Measurements from ENCODE around the gene FBXW7.

Gene FBXW7

GRCh38 chr4:152510349-152511147 is 25.3 kb downstream of the FBXW7 start:
- no peak for DNase-seq (ENCODE audit: low spot score)

GRCh38 chr4:152509595-152510225 is 26.2 kb downstream of the FBXW7 start:
- DNase-seq (ENCODE audit: low spot score) = no peak

- no peak for DNase-seq (ENCODE audit: low spot score)
These were observed 27.1 kb downstream of the FBXW7 start for GRCh38 chr4:152508818-152509217.

GRCh38 chr4:152508386-152508785 is 27.5 kb downstream of the FBXW7 start:
- DNase-seq (ENCODE audit: low spot score) = no peak

- DNase-seq (ENCODE audit: low spot score) = no peak
These were observed 32.1 kb downstream of the FBXW7 start for GRCh38 chr4:152503653-152504290.

GRCh38 chr4:152501846-152502536 is 33.9 kb downstream of the FBXW7 start:
- no peak for DNase-seq (ENCODE audit: low spot score)

GRCh38 chr4:152500800-152501434 is 35.0 kb downstream of the FBXW7 start:
- DNase-seq (ENCODE audit: low spot score) = peak; percentile 54

GRCh38 chr4:152500275-152500674 is 35.6 kb downstream of the FBXW7 start:
- DNase-seq (ENCODE audit: low spot score) = no peak

- no peak for DNase-seq (ENCODE audit: low spot score)
These were observed 36.5 kb downstream of the FBXW7 start for GRCh38 chr4:152499344-152499743.

GRCh38 chr4:152494020-152494419 is 41.9 kb downstream of the FBXW7 start:
- no peak for DNase-seq (ENCODE audit: low spot score)

- DNase-seq (ENCODE audit: low spot score) = no peak
These were observed 47.6 kb downstream of the FBXW7 start for GRCh38 chr4:152488246-152488645.

GRCh38 chr4:152486429-152487389 is 49.2 kb downstream of the FBXW7 start:
- DNase-seq (ENCODE audit: low spot score) = no peak

- no peak for DNase-seq (ENCODE audit: low spot score)
These were observed 50.1 kb downstream of the FBXW7 start for GRCh38 chr4:152485726-152486276.

- no peak for DNase-seq (ENCODE audit: low spot score)
These were observed 53.7 kb downstream of the FBXW7 start for GRCh38 chr4:152482211-152482610.

GRCh38 chr4:152480901-152481300 is 55.0 kb downstream of the FBXW7 start:
- no peak for DNase-seq (ENCODE audit: low spot score)

- no peak for DNase-seq (ENCODE audit: low spot score)
These were observed 55.6 kb downstream of the FBXW7 start for GRCh38 chr4:152480326-152480725.

- no peak for DNase-seq (ENCODE audit: low spot score)
These were observed 56.4 kb downstream of the FBXW7 start for GRCh38 chr4:152479428-152480026.

- no peak for DNase-seq (ENCODE audit: low spot score)
These were observed 57.2 kb downstream of the FBXW7 start for GRCh38 chr4:152478461-152479237.

GRCh38 chr4:152476796-152477195 is 59.1 kb downstream of the FBXW7 start:
- DNase-seq (ENCODE audit: low spot score) = no peak
